ENCODE data around the gene DTHD1.

The DTHD1 gene

DNA sequence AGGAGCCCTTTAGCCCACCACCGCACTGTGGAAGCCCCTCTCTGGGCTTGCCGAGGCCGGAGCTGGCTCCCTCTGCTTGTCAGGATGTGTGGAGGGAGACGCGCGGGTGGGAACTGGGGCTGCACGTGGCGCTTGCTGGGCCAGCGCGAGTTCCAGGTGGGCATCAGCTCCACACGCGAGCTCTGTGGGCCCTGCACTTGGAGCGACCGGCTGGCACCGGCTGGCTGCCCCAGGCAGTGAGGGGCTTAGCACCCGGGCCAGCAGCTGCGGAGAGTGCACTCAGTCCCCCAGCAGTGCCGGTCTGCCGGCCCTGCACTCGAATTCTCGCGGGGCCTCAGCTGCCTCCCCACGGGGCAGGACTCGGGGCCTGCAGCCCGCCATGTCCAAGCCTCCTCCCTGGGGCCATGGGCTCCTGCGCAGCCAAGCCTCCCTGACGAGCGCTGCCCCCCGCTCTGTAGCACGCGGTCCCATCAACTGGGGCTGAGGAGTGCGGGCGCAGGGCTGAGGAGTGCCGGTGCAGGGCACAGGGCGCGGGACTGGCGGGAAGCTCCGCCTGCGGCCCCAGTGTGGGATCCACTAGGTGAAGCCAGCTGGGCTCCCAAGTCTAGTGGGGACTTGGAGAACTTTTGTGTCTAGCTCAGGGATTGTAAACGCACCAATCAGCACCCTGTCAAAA lies 93.6 kb downstream of the DTHD1 start:
- TF ChIP-seq ZNF274 (IDR thresholded peaks at IDR 0.05; ENCODE audit: low read depth, low read length) (no peak), YY1 (IDR thresholded peaks at IDR 0.05; ENCODE audit: insufficient read depth, insufficient read length) (no peak), SUZ12 (IDR thresholded peaks at IDR 0.05; ENCODE audit: extremely low read depth, insufficient read depth, insufficient read length) (no peak)
- Histone ChIP-seq H3K9ac (ENCODE audit: insufficient read length, low read depth) (no peak overlapping the region), H3K27me3 (ENCODE audit: insufficient read depth, insufficient read length) (no peaks in the 10 kb centered on the region), H3K36me3 (ENCODE audit: insufficient read depth, insufficient read length, low read length) (no peaks in the 10 kb centered on the region), H3K4me3 (ENCODE audit: insufficient read length, low read depth) (no peak overlapping the region), H3K4me1 (ENCODE audit: insufficient read depth, insufficient read length) (no peaks in the 10 kb centered on the region), H3K9me3 (ENCODE audit: insufficient read depth, low read length) (peaks cover 20% of the 10 kb centered on the region)
- DNase-seq (ENCODE audit: low read depth, low spot score): no peak

- H3K36me3 ChIP-seq (ENCODE audit: insufficient read depth, insufficient read length, low read length): no peaks in the 10 kb centered on the region
- TF ChIP-seq YY1 (IDR thresholded peaks at IDR 0.05; ENCODE audit: insufficient read depth, insufficient read length): no peak
- no peak for TF ChIP-seq SUZ12 (IDR thresholded peaks at IDR 0.05; ENCODE audit: extremely low read depth, insufficient read depth, insufficient read length)
- TF ChIP-seq ZNF274 (IDR thresholded peaks at IDR 0.05; ENCODE audit: low read depth, low read length): no peak
- no peaks in the 10 kb centered on the region for H3K4me1 ChIP-seq (ENCODE audit: insufficient read depth, insufficient read length)
- H3K27me3 ChIP-seq (ENCODE audit: insufficient read depth, insufficient read length): no peaks in the 10 kb centered on the region
- H3K9me3 ChIP-seq (ENCODE audit: insufficient read depth, low read length): no peaks in the 10 kb centered on the region
- DNase-seq (ENCODE audit: low read depth, low spot score): no peak
- no peak overlapping the region for H3K4me3 ChIP-seq (ENCODE audit: insufficient read length, low read depth)
- H3K9ac ChIP-seq (ENCODE audit: insufficient read length, low read depth): no peak overlapping the region
Measured at GRCh38 chr4:36385951-36386571, 104.6 kb downstream of the DTHD1 start.

GRCh38 chr4:36386691-36387090 lies 105.3 kb downstream of the DTHD1 start:
- Histone ChIP-seq H3K9ac (ENCODE audit: insufficient read length, low read depth) (no peak overlapping the region), H3K27me3 (ENCODE audit: insufficient read depth, insufficient read length) (no peaks in the 10 kb centered on the region), H3K4me1 (ENCODE audit: insufficient read depth, insufficient read length) (no peaks in the 10 kb centered on the region), H3K36me3 (ENCODE audit: insufficient read depth, insufficient read length, low read length) (no peaks in the 10 kb centered on the region), H3K4me3 (ENCODE audit: insufficient read length, low read depth) (no peak overlapping the region), H3K9me3 (ENCODE audit: insufficient read depth, low read length) (no peaks in the 10 kb centered on the region)
- no peak for DNase-seq (ENCODE audit: low read depth, low spot score)
- TF ChIP-seq YY1 (IDR thresholded peaks at IDR 0.05; ENCODE audit: insufficient read depth, insufficient read length) (no peak), SUZ12 (IDR thresholded peaks at IDR 0.05; ENCODE audit: extremely low read depth, insufficient read depth, insufficient read length) (no peak), ZNF274 (IDR thresholded peaks at IDR 0.05; ENCODE audit: low read depth, low read length) (no peak)

- DNase-seq (ENCODE audit: low read depth, low spot score): no peak
- TF ChIP-seq YY1 (IDR thresholded peaks at IDR 0.05; ENCODE audit: insufficient read depth, insufficient read length) (no peak), ZNF274 (IDR thresholded peaks at IDR 0.05; ENCODE audit: low read depth, low read length) (no peak), SUZ12 (IDR thresholded peaks at IDR 0.05; ENCODE audit: extremely low read depth, insufficient read depth, insufficient read length) (no peak)
- no peaks in the 10 kb centered on the region for H3K27me3 ChIP-seq (ENCODE audit: insufficient read depth, insufficient read length)
Measured at GRCh38 chr4:36388710-36389109, 107.3 kb downstream of the DTHD1 start.

DNA sequence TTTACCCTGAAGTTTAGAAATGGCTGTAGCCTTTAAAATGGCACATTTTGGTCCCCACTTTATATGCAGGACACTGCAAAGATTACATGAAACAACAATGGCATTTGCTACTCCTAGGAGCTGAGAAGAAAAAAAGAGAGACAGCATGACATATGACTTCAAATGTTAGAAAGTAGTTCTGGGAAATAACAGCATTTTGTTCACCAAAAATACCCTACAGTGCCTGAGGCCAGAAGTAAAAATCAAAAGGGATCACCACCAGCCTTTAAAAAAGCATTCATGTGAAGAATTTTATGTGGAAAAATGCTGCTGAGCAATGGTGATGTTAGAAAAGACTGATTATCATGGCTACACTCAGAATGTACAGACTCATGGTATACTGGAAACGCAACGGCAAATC lies 110.0 kb downstream of the DTHD1 start:
- H3K4me1 ChIP-seq (ENCODE audit: insufficient read depth, insufficient read length): no peaks in the 10 kb centered on the region
- no peak overlapping the region for H3K9ac ChIP-seq (ENCODE audit: insufficient read length, low read depth)
- no peak for DNase-seq (ENCODE audit: low read depth, low spot score)
- no peak overlapping the region for H3K4me3 ChIP-seq (ENCODE audit: insufficient read length, low read depth)
- no peaks in the 10 kb centered on the region for H3K9me3 ChIP-seq (ENCODE audit: insufficient read depth, low read length)
- no peak for TF ChIP-seq SUZ12 (IDR thresholded peaks at IDR 0.05; ENCODE audit: extremely low read depth, insufficient read depth, insufficient read length)
- no peak for TF ChIP-seq ZNF274 (IDR thresholded peaks at IDR 0.05; ENCODE audit: low read depth, low read length)
- TF ChIP-seq YY1 (IDR thresholded peaks at IDR 0.05; ENCODE audit: insufficient read depth, insufficient read length): no peak
- no peaks in the 10 kb centered on the region for H3K36me3 ChIP-seq (ENCODE audit: insufficient read depth, insufficient read length, low read length)
- no peaks in the 10 kb centered on the region for H3K27me3 ChIP-seq (ENCODE audit: insufficient read depth, insufficient read length)

More at GRCh38 chr4:36388710-36389109, 107.3 kb downstream of the DTHD1 start:
- Histone ChIP-seq H3K4me3 (ENCODE audit: insufficient read length, low read depth) (no peak overlapping the region), H3K4me1 (ENCODE audit: insufficient read depth, insufficient read length) (no peaks in the 10 kb centered on the region), H3K9me3 (ENCODE audit: insufficient read depth, low read length) (no peaks in the 10 kb centered on the region), H3K9ac (ENCODE audit: insufficient read length, low read depth) (no peak overlapping the region), H3K36me3 (ENCODE audit: insufficient read depth, insufficient read length, low read length) (no peaks in the 10 kb centered on the region)

- Histone ChIP-seq H3K4me1 (ENCODE audit: insufficient read depth, insufficient read length) (no peaks in the 10 kb centered on the region), H3K9me3 (ENCODE audit: insufficient read depth, low read length) (no peaks in the 10 kb centered on the region), H3K9ac (ENCODE audit: insufficient read length, low read depth) (no peak overlapping the region), H3K27me3 (ENCODE audit: insufficient read depth, insufficient read length) (no peaks in the 10 kb centered on the region), H3K4me3 (ENCODE audit: insufficient read length, low read depth) (no peak overlapping the region), H3K36me3 (ENCODE audit: insufficient read depth, insufficient read length, low read length) (no peaks in the 10 kb centered on the region)
- DNase-seq (ENCODE audit: low read depth, low spot score): no peak
- TF ChIP-seq ZNF274 (IDR thresholded peaks at IDR 0.05; ENCODE audit: low read depth, low read length): no peak
- no peak for TF ChIP-seq SUZ12 (IDR thresholded peaks at IDR 0.05; ENCODE audit: extremely low read depth, insufficient read depth, insufficient read length)
- TF ChIP-seq YY1 (IDR thresholded peaks at IDR 0.05; ENCODE audit: insufficient read depth, insufficient read length): no peak
Measured at GRCh38 chr4:36392024-36392423, 110.6 kb downstream of the DTHD1 start.

GRCh38 chr4:36392916-36393315 lies 111.5 kb downstream of the DTHD1 start:
- TF ChIP-seq YY1 (IDR thresholded peaks at IDR 0.05; ENCODE audit: insufficient read depth, insufficient read length): no peak
- no peak for TF ChIP-seq SUZ12 (IDR thresholded peaks at IDR 0.05; ENCODE audit: extremely low read depth, insufficient read depth, insufficient read length)
- TF ChIP-seq ZNF274 (IDR thresholded peaks at IDR 0.05; ENCODE audit: low read depth, low read length): no peak
- no peak overlapping the region for H3K4me3 ChIP-seq (ENCODE audit: insufficient read length, low read depth)
- no peaks in the 10 kb centered on the region for H3K36me3 ChIP-seq (ENCODE audit: insufficient read depth, insufficient read length, low read length)
- H3K27me3 ChIP-seq (ENCODE audit: insufficient read depth, insufficient read length): no peaks in the 10 kb centered on the region
- H3K9ac ChIP-seq (ENCODE audit: insufficient read length, low read depth): no peak overlapping the region
- no peak for DNase-seq (ENCODE audit: low read depth, low spot score)
- no peaks in the 10 kb centered on the region for H3K4me1 ChIP-seq (ENCODE audit: insufficient read depth, insufficient read length)
- no peaks in the 10 kb centered on the region for H3K9me3 ChIP-seq (ENCODE audit: insufficient read depth, low read length)

Measured in NT2/D1 (cell line).